Hematopoietic multipotent progenitor cell treated with erythropoietin and hydrocortisone succinate and interleukin-3 and kit ligand, for 17 days (in vitro differentiated cells): ENCODE results near the gene ACSS1.
A peak's percentile ranks its signal among the peaks of the same experiment; 100 is the strongest.

ENCODE experiments used
- DNase-seq: peaks from one replicate; pipeline ENCODE4 v3.0.0-alpha.2; 2015; ENCODE audit warnings: low spot score

The ACSS1 gene

DNA sequence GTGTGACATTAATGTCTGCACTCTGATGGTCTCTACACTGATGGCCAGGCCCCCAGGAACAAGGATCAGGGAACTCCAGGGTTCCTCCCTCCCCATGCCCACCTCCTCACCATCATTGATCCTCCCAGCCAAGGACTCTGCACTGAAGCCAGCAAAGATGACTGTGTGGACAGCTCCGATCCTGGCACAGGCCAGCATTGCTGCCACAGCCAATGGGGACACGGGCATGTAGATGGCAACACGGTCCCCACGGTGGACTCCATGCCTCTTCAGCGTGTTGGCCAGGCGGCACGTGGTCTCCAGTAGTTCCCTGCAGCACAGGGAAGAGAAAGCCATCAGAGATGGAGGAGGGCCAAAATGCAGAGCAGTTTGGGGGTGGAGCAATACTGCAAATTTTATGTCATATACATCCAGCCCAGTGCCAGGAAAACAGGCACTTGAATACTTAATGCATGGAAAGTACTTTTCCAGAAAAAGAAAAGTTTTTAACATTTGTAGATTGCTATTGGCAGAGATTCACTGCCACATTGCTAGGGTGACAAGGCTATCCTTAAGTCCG, 27.2 kb downstream of the ACSS1 start:
- no peak for DNase-seq

DNA sequence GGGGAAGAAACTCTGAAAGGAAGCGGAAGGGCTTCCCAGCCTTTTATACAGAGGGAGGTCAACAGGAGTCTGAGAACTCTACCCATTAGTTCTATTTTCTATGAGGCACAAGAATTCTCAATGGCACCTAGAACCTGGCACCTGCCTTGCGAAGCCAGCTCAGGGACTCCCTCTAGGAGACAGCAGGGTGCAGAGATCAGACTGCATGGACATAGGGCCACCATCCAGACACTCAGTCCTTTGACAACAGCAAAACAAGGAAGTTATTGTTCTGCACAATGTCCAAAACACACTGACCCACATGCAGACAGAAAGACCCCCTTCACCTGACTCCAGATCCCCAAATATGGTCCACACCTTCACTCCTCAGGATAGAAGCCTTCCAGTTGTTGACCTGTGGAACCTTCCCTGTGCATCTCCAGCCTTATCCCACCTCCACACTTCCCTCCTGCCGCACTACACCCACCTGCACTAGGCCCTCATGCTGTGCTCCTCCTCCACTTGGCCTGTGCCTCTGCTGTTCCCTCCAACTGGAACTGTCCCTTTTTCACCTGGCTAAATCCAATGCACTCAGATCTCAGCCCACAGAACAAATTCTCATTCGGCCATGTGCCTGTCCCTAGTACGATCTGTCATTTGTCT, 27.8 kb downstream of the ACSS1 start:
- DNase-seq: no peak

DNA sequence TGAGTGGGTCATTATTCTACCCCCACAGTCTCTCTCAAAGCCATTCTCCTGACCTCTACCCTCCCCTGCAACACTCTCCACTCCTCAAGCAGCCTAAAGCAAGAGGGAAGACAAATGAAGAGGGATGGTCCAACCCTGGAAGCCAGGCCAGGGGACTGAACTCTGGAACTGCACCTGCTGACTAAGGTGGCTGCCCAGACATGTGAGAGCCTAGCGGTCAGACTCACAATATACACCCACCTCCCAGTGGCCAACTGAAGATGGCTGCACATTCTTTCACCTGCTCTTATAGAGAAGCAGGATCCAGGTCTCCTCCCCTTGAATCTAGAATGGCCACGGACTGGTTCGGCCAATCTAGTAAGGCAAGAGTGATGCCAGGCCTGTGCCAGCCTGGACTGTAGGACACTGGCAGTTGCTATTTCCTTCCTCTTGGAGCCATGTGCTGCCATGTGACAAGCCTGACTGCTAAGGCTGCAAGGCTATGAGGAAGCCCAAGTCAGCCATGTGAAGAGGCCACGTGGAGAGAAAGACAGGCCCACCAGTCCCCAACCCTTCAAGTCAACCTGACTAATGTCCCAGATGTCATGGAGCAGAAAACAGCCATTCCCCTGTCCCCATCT, 31.8 kb downstream of the ACSS1 start:
- DNase-seq: no peak

DNA sequence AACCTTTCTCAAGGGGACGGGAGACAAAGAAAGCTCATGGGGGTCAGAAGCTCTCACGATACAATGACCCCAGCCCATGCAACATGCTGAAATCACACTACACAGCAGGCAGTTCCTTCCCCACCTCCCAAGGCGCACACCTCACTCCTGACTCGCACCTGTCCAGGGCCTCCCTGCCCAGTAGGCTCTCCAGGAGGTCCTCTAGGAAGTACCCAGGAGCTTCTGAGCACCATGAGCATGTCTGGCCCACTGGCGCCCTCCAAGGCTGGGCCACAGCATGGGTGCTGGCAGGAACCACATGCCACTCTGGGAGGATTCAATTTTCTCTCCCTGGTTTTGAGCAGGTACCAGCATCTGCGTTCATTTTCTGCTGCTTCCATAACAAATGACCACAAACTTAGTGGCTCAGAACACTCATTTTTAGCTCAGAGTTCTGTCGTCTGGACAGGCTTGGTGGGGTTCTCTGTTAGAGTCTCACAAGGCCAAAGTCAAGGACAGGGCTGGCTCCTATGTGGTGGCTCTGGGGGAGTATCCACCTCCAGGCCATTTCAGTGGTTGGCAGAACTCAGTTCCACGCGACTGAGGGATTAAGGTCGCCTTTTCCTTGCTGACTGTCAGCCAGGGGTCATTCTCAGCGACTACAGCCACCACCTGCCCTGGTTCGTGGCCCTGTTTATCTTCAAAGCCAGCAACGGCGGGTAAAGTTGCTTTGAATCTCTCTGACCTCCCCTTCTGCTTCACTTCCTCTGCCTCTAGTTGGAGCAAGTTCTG, 32.7 kb downstream of the ACSS1 start:
- no peak for DNase-seq

DNA sequence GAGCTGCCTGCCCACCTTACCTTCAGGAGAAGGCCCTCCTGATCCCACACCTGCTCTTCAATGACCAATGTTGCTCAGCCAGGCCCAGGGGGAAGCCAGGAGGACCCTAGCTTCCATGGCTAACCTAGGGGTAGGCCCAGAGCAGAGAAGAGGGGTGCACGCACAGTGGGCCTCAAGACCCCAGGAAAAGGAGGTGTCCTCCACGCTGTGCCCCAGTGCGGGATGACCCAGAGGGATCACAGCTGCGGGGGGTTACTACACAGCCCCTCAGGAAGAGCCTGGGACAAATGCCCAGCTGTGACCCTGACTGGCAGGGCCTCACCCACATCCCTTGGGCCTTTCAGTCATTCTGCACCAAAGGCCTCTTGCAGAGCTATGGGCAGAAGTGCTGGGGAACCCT, 33.8 kb downstream of the ACSS1 start:
- no peak for DNase-seq

- peak; percentile 47 for DNase-seq
Measured at GRCh38 chr20:25023356-25023755, 34.6 kb downstream of the ACSS1 start.

DNA sequence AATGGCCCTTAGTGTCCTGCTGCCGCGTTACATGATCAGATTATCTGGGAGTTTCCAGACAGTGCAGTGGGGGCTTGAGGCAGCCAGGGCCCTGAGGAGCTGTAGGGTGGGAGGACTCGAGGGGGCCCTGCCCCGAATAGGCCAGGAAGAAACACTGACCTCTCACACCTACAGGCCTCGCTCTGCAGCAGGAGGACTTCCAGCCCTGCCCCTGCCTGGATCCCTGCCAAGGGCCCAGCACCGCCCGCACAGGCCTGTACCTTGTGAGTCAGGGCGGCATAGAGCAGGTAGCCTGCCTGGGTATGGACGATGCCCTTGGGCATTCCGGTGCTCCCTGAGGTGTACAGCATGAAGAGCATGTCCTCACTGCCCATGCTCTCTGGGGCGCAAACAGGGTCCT, 35.3 kb downstream of the ACSS1 start:
- DNase-seq: peak; percentile 74

DNA sequence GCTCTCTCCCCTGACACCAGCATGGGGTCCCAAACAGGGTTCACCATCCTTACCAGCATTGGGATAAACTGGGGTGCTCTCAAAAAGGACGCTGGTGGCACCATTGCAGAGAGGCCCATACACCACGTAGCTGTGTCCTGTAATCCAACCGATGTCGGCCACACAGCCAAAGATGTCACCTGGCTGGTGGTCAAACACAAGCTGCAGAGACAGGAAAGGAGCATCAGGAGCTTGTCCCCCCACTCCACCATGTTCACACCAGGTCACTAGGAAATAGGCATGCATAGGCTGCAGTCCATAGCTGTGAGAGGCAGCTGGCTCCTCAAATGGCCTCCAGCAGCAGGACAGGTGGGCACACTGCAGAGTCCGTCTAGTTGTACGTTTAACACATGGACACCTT, 36.6 kb downstream of the ACSS1 start:
- no peak for DNase-seq

GRCh38 chr20:25020901-25021301, 37.0 kb downstream of the ACSS1 start:
- DNase-seq: no peak

DNA sequence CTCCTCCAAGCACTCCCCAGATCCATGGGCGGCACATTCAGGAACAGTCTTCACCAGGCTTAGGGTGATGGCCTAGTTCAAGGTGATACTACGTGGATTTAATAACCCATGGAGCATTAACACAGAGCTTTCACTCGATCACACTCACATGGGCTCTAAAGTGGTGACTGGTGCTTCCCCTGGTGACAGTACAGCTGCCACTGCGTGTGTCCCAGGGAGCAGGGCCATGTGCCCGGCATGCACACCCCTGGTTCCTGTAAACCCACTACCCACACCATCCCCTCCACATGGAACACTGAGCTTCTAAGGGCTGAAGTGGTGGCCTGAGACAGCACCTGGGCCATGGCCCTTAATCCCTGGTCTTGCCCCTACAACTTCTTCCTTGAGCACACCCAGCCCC, 37.6 kb downstream of the ACSS1 start:
- no peak for DNase-seq

- DNase-seq: no peak
Measured at GRCh38 chr20:25019381-25020155, 38.4 kb downstream of the ACSS1 start.

DNA sequence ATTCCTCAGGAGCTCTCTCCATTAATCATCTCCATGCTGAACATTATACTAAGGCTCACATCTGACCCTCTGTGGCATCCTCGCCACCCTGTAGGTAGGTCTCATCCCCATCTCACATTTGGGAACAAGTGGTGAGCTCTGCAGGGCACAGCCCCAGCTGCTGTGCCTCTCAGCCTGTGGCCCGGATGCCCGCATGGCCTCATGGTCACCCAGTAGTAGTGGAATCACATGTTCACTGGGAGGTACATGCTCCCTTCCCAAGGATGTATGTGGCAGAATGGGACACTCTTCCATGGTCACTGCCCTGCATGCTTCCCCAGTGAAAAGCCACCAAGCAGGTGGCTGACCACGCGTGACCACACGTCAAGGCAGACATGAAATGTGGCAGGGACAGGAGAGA, 39.1 kb downstream of the ACSS1 start:
- no peak for DNase-seq

- DNase-seq: no peak
Measured at GRCh38 chr20:25018425-25018824, 39.5 kb downstream of the ACSS1 start.

DNA sequence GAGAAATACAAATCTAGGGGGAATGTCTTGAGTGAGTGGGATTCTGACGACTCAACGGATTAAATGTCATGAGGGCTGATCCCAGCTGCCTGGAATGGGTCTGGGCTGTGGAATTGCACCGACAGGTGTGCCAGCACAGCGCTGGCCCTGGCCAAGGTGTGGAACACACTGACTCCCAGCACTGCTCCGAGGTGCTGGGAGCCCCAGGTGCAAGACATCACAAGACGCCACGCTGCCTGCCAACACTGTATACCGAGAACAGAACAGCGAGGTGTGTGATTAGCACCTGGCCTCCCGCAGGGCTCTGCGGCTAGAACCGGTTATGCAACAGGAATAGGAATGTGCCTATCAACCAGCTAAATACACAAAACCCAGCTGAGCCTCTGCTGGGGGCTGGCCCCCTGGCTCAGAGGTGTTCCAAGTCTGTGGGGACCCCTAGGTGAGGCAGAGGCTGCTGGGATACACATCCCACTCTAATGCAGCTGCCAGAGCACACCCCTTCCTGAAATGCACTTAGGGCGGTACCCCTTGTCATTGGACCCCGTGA, 40.6 kb downstream of the ACSS1 start:
- no peak for DNase-seq

DNA sequence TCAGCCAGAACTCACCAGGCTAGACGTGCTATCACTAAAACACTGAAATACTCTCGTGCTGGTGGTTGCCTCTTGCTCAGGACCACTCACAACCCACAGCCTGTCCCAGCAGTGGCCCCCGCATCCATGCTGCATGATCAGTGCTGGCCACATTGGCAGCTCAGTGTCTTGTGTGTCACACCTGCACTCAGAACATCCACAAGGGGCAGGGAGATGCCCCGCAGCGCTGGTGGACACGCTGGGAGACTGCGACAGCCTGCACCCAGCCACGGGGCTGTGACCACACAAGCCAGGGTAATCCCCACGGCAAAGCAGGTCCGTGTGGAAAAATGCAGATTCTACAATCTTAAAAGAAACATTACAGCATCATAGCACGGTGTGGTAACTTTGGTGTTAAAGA, 41.5 kb downstream of the ACSS1 start:
- DNase-seq: no peak

DNA sequence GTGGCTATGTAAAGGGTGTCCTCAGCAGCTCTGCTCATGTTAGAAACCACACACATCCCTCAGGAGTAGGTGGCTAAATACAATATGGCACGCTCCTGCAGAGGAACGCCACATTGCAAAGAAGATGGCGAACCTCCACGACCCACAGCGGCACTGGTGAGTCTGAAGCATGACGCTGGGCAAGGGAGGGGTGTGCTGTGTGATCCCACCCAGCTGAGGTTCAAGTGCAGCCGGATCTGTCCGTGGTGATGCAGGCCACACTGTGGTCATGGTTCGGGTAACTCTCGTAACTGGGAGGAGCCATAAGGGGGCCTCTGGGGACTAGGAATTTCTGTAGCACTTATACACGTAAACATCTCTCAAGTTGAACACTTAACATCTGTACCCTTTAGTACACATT, 42.0 kb downstream of the ACSS1 start:
- DNase-seq: no peak

GRCh38 chr20:25014816-25015215, 43.1 kb downstream of the ACSS1 start:
- no peak for DNase-seq

GRCh38 chr20:25013478-25014380, 44.2 kb downstream of the ACSS1 start:
- no peak for DNase-seq

- DNase-seq: no peak
Measured at GRCh38 chr20:25012616-25013189, 45.2 kb downstream of the ACSS1 start.

- no peak for DNase-seq
Measured at GRCh38 chr20:25011831-25012241, 46.1 kb downstream of the ACSS1 start.

- DNase-seq: no peak
Measured at GRCh38 chr20:25011261-25011660, 46.7 kb downstream of the ACSS1 start.
